EL (cell line): Measurements from ENCODE around the gene GATA2.

ENCODE experiments used
- DNase-seq: peaks from one replicate; pipeline ENCODE4 v3.0.0-alpha.2; 2016

Gene GATA2

DNA sequence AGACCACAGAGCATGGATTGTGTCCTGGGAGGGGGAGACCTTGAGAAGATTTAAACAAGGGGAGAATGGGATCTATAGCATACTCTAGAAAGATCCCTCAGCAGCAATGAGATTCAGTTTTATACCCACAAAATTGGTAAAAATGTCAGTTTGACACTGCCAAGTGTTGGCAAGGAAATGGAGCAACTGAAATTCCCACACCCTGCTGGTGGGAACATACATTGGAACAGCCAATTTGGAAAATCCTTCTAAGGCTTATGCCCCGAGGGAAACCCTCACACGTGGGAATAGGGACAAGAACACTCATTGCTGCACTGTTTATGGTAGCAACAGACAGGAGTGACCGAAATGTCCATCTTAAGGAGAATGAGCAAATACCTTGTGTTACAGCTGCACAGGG lies 21.3 kb downstream of the GATA2 start:
- DNase-seq: no peak

DNA sequence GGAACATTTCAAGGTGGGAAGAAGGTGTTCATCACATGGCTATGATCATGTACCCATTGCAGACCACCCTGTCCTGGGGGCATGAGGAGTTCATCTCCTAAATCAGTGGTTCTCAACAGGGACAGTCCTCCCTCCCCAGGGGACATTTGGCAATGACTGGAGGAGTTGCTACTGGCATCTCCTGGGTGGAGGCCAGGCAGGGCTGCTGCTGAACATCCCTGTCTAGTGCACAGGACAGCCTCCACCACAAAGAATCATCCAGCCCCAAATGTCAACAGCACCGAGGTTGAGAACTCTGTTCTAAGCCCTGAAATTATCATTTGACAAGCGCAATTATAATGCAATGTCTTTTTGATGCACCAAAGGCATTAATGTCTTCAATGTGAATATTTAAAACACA lies 21.9 kb downstream of the GATA2 start:
- no peak for DNase-seq

DNA sequence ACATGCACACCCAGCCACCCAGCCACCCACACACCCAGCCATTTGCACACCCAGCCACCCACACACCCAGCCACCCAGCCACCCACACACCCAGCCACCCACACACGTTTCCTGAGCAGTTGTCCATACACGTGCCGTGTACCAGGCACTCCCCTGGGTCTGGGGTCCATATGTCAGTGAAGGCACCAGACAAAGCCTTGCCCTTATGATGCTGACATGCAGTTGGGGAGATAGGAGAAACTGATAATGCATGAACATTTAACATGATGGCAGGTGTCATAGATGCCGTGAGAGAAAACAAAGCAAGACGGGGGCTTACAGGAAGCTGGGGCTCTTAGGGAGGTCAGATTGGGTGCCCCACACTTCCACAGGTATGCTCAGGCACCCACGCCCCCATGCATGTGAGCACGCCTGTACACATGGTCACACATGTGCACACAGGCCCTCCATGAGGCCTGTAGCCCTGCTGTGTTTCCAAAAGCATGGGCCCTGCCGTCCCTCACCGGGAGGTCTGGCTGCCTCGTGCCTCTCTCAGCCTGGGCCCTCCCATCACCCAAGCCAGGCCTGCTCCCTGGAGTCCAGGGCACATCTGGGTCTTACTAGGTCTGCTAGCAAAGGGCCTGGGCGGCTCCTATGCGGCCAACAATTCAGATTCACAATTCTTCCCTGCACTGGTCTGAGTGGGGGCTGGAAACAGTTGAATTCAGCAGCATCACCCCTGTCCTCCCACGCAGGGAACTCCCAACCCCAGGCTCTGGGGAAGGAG lies 22.7 kb downstream of the GATA2 start:
- DNase-seq: no peak

DNA sequence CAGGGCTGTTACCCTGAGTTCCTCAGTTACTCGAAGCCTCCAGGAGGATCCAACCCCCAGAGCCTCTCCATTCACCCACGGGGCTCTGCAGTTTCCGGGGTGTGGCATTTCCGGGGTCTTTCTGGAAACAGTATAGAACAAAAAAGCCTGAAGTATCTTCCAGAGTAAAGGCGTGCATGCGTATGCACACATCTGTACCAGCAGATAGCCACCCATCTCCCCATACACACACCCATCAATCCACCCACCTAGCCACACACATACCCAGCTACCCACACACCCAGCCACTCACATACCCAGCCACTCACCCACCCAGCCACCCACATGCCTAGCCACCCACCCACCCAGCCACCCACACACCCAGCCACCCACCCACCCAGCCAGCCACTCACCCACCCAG lies 23.4 kb downstream of the GATA2 start:
- no peak for DNase-seq

DNA sequence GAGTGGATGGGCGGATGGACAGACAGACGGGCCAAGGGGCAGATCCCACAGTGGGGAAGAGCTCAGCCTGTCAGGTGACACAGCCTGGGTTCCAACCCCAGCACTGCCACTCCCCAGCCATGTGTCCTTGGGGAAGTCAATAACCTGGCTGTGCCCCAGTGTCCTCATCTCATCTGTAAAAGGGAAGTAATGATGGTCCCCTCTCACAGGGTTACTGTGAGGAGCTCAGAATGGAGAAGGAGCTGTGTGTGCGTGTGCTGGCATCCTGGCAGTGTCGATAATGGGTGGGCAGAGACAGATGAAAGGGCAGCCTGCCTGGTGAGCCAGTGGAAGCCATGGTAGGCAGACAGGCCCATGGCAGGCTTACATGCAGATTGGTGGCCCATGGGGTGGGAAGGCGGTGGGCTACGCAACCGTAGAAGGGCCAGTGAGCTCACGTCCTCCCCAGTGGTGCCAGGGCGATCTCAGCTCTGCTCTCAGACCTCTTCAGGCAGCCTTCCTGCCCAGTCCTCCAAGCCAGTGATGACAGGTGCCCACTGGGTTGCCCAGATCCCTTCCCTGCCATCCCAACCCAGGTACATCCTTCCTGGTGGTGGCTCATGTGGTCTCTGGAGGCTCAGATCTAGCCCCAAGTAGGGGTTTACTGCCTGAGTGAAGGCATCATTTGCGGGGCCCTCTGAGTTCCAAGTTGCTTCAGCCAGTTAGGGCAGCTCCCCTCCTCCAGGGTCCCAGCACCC lies 24.0 kb downstream of the GATA2 start:
- DNase-seq: no peak

DNA sequence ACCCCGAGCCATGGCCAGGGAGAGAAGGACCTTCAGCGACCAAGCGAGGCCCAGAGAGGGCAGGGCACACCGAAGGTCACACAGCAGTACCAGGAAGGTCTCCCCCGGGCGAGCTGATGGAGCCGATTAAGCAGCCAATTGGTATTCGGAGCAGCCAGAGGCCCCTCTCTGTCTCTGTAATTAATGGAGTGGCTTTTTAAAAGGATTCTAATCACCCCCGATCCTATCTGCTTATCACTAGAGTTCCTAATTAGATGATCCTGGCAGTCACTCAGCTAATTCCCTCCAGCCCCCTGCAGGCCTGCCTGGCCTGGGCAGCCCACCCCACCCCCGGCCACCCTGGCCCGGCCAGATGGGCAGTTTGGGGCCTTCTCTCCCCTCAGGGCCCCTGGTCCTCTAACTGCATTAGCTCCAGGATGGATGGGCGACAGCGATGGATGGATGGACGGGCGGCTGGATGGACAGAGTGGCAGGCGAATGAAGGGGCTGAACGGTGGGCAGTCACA lies 24.7 kb downstream of the GATA2 start:
- no peak for DNase-seq

DNA sequence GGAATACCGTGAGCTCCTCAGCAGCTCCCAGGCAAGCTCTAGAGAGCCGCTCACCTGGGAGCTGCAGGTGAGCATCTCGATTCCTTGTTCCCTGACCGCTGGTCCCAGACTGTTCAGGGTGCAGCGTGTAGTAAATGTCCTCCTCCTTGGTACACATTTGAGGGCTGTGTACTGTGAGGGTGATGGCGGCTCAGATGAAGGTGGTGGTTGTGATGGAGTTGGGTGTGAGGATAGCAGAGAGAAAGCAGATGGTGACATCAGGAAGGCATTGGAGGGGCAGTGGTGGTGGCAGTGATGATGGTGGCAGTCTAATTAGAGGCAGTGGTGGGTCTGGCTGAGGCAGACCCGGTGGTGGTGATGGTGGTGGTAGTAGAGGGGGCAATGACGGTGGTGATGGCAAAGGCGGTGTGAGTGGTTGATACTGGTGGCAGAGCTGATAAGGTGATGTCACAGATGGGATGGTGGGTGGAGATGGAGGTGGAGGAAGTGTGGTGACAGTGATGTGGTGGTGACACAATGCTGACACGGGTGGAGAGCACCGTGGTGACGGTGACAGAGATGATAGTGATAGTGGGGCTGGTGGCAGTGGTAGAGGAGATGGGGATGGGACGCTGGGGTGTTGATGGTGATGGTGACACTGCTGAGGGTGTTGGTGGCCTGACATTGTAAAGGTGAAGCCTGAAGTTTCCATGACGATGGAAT lies 26.0 kb downstream of the GATA2 start, which contains the start of gene DNAJB8:
Gene DNAJB8, minus strand, starts transcription at position 51 of the 702 bp plus-strand sequence. CDS start 3,645 bp downstream, outside the sequence.
- DNase-seq: no peak

DNA sequence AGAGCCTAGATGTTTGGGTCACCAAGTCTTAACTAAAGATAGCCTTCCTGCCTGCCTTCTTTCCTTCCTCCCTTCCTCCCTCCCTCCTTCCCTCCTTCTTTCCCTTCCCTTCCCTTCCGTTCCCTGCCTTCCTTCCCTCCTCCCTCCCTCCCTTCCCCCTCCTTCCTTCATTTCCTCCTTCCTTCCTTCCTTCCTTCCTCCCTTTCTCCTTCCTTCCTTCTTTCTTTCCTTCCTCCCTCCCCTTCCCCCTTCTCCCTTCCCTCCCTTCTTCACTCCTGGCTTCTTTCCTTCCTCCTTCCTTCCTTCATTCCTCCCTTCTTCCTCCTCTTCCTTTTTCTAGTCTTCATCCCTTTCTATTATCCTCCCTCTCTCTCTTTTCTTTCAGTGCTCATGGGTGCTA lies 28.3 kb downstream of the GATA2 start:
- DNase-seq: no peak

DNA sequence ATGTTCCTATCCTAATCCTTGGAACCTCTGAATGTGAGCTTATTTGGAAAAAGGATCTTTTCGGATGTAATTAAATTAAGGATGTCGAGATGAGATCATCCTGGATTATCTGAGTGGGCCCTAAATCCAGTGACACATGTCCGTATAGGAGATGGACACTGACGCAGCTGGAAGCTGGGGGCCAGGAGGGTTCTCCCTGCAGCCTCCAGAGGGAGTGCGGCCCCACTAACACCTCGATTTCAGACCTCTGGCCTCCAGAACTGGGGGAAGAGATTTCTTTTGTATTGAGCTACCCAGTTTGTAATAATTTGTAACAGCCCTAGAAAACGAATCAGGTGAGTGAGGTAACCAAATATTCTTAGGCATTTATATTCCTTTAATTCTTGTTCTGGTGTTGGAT lies 28.8 kb downstream of the GATA2 start:
- no peak for DNase-seq

DNA sequence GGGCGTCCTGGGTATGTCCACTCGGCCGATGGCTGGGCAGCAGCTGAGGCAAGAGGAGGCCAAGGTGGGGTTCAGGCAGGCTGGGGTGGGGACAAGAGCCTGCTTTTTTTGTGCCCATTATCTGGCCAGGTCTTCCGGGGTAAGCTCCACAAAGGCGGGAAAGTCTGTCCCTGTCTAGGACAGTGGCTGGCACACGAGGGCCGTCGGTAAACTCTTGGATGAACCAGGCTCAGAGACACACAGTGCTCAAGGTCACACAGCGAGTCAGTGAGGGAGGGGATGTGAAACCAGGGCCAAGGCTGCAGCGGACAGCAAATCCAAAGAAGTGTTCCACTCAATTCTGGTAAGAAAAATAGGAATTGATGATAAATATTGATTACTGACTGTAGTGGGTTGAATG lies 29.2 kb downstream of the GATA2 start:
- no peak for DNase-seq

DNA sequence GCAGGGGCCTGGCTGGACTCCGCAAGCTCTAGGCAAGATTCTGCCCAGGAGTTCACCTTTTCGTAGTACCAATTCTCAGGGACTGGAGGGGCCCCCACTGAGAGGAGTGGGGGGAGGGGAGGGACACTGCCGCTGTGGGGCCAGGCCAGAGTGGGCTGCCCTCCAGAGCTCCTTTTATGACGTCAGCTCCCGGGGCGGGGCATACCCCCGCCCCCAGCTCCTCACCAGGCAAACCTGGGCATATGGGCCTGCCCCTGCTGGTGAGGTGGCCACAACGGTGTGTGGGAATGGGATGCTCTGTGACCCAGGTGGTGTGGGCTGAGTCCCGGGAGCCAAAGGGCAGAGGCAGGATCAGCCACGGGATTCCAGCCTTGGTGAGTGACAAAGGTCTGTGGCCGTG lies 29.6 kb downstream of the GATA2 start:
- DNase-seq: no peak

DNA sequence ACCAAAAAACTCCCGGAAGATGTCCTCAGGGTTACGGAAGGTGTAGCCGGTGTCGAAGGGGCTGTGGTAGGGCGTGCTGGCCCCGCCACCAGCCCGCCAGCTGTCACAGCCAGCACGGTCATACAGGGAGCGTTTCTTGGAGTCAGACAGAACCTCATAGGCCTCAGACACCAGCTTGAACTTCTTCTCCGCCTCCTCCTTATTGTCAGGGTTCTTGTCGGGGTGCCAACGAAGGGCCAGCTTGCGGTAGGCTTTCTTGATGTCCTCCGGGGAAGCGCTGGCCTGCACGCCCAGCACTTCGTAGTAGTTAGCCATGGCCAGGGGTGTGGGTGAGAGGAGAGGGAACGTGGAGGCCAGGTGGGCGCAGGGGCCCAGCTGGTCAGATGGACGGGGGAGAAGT lies 30.1 kb downstream of the GATA2 start:
- no peak for DNase-seq

DNA sequence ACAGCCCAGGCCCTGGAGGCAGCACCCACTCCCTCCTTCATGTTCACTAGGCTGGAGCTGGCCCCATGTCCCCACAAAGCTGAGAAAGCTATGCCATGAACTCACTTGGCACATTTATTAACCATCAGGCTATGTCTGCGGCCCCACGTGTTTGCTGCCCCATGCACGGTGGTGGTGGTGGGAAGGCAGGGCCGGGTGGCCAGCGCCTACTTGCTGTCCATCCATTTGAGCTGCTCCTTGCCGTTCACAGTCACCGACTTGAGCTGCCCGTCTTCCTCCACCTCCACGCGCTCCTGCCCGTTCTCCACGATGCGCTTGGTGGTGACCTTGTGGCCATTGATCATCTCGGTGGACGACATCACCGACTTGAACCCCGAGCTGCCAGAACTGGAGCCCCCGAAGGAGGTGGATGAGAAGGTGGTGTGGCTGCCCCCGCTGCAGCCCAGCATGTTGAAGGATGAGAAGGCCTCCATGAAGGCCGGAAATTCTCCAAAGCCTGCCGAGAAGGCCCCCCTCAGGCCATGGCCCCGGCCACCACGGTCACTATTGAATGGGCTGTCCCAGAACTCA lies 30.6 kb downstream of the GATA2 start:
- DNase-seq: no peak

DNA sequence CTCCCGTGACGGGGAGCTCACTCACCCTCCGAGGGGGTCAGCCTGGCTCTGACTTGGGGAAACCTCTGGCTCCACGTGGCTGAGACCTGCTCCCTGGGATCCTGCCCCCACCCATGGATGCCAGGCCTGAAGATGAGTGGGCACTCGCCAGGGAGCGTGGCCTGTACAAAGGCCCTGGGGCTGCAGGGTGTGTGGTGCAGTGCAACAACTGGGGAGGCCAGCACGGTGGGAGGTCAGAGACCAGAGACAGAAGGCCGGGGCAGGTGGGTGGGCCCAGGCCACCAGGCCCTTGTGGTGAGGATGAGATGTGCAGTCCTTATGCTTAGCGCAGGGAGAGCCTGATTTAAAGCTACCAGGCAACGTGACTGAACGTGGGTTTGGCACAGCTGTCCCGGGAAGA lies 31.3 kb downstream of the GATA2 start:
- no peak for DNase-seq

DNA sequence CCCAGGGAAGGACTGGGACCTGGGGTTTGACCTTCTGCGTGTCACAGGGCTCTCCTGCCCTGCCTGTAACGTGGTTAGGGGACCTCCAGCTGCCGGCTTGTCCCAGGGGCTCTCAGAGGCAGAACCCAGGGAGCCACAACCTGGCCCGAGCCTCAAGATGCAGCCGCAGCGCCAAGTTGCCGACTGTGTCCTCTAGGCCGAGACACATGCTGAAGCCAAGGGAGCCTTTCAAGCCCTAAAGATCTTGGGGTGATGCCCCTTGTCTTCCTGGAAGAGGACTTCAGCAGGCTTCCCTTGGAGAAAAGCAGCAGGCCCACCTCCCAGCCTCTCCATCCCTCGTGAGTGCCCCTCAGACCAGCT lies 33.6 kb downstream of the GATA2 start:
- DNase-seq: no peak

DNA sequence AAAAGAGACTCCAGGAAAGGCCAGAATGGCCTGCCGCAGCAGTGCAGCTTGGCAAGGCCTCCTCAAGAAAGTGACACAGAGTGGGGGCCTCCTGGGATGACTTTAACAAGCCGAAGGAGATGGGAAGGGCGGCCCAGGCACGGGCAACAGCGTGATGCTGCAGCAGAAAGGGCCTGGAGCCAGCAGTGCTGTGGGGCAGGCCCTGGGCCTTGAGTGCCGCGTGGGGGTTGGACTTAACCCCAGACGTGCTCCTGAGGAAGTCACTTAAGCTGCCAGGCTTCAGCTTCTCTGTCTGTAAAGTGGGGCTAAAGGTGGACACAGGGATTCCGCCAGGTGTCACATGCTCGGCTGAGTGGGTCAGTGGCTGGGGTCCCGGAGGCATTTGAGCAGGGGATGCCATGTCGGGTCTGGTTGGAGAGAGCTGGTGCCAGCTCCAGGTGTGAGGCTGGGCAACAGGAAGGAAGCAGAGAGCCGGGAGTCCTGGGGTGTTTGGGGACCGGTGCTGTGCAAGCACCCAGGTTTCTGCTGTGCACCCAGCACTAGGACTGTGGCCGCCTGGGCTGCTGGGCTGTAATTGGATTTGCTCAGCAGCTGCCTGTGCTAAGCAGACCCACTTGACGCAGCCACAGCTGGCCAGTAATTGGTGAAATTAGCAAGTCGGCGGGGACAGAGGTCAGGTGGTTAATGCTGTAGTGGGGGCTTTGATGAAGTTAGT lies 34.1 kb downstream of the GATA2 start:
- DNase-seq: no peak

DNA sequence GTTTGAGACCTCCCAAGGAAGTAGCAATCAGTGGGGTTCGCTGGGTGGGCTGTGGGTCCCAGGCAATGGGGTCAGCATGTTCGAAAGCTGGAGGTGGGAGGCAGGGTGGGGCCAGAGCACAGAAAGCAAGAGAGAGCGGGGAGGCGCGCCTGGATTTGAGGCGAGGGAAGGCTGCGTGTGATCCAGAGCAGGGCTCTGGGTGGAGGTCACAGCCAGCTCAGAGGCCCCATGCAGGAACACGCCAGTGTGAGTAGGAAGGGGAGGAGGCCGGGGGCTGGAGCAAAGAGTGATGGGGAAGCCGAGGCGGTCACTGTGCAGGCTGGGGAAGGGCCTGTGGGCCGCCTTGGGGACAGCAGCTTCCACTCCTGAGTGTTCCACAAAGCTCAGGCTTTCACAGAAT lies 35.1 kb downstream of the GATA2 start:
- DNase-seq: no peak

DNA sequence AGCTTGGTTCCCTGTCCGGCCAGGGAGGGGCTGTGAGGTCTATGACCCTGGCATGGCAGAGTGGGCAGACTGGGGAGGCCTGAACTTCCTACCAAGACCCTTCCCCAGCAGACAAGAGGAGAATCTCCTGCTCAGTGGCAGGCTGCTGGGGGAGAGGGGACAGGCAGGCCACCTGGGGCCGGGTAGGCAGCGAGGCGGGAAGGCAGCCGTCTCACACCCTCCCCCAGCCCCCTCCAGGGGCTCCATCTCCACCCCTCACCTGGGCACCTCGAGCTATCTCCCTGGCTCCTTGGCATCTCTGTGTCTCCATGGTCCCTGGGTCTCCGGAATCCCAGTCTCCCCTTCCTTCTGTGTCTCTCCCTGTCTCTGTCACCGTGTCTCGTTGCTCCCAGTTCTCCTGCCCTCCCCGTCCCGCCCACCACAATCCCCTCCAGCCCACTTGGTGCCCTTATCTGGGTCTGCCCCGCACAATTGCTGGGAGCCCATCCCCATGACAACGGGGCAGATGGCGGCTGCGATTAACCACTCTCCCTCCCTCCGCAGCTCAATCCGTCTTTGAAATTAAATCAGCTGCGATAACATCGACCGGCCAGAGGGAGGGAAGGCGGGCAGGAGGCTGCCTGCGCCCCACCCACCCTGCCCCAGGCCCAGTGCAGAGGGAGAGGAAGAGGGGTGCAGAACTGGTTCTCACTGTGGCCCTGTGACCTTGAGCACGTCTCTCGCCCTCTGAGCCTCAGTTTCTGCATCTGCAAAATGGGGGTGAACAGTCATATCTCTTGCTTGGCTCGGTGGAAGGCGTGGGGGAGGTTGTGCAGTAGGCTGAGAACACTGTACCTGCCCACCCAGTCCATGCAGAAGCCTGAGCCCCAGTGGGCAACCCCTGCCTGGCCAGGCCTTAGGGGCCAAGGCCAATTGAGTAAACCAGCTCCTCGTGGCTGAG lies 36.0 kb downstream of the GATA2 start:
- no peak for DNase-seq

DNA sequence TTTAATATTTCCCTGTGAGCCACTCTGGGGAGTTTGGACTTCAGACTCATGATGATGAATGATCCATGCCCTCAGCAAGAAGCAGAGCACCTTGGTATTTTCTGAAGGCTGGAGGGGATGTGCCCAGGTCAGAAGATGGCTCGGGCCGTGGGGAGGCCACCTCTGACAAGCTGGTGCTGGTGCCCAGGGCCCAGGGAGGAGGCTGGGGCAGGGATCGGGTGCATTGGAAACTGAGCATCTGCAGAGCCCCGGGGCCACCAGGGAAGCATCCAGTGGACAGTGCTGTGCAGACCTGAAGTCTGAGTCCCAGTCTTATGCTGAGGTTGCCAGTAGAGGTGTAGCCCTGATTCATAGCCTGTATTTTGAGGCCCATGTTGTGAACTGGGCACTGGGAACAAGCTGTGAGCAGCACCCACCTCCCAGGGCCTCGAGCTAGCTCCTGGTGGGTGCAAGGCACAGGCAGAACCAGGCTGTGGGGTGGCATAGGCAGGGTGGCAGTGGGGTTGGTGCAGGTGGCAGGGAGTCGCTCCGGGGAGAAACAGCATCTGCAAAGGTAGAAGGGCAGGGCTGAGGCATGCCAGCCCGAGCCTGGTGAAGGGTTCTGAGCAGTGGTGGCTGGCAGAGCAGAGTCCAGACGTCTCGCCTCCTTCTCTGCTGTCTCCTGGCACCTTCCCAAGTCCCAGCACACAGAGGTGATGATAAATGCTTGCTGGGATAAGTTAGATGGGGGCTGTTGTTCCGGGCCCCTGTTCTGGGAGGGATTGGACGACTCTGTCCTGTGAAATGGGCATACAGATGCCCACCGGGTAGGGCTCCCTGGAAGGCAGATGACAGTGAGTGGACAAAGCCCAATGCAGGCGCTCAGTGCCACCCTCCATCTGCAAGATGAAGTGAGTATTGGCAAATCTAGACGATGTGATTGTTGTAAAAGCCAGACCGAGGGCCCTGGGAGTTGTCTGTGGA lies 36.9 kb downstream of the GATA2 start:
- DNase-seq: no peak

DNA sequence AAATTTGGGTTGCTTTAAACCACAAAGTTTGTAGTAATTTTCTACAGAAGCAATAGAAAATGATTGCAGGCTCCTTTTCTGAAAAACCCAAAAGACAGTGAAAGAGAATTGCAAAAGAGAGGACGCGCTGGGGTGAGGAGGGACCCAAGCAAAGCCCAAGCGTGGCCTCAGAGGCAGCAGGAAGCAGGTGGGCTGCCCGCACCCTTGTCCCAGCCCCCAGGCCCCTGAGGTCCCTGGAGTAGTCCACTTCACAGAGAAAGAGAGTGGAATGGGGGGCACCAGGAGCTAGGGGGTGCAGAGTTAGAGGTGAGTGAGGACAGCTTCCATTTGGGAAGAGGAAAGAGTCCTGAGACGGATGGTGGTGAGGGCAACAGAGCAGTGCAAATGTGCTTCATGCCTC lies 37.9 kb downstream of the GATA2 start:
- no peak for DNase-seq

DNA sequence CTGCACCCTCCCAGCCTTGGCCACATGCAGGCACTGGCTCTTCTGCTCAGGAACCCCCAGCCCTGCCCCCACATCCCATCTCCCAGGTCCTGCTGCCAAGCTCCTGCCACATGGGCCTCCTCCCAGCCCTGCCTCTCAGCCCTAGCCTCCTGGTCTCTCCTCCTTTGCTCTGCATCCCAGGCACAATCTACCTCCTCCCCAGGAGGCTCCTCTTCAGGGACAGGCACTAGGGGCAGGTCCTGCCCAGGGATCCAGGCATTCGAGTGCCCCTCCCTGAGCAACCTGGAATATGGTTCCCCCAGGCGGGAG lies 38.7 kb downstream of the GATA2 start:
- DNase-seq: no peak
